ENCODE measurements around the gene MAGEA12. TPM values are rescaled to one million over a fixed set of nuclear protein-coding genes. Genes with fewer than 3 reads are reported as not detected.
"Not testable (repeated sequence)": the region's sequence is repeated elsewhere in the genome, so short reads cannot be mapped to it uniquely, and the experiment has no call there.

MAGEA12 gene
- total RNA-seq, 1 donor from 2014 or later, result not detected

GRCh38 chrX:152766562-152766961 is 33.0 kb downstream of the MAGEA12 start:
- not testable (repeated sequence) for H3K27me3 ChIP-seq (ENCODE audit: control insufficient read depth in 3 of 3, insufficient read depth in 3 of 3, low read length in 3 of 3); H3K9ac ChIP-seq (ENCODE audit: low read depth in 1 of 3, low read length in 3 of 3); H3K4me1 ChIP-seq (ENCODE audit: control insufficient read depth in 3 of 3, insufficient read depth in 3 of 3, low read length in 3 of 3); H3K36me3 ChIP-seq (ENCODE audit: control insufficient read depth in 3 of 3, insufficient read depth in 3 of 3, low read length in 3 of 3); H3K27ac ChIP-seq (ENCODE audit: low read depth, low read length); H3K9me3 ChIP-seq (ENCODE audit: control insufficient read depth in 3 of 3, low read length in 3 of 3); H3K4me3 ChIP-seq (ENCODE audit: low read length in 3 of 3)

- not testable (repeated sequence) for H3K9me3 ChIP-seq (ENCODE audit: control insufficient read depth in 3 of 3, low read length in 3 of 3); H3K27me3 ChIP-seq (ENCODE audit: control insufficient read depth in 3 of 3, insufficient read depth in 3 of 3, low read length in 3 of 3); H3K36me3 ChIP-seq (ENCODE audit: control insufficient read depth in 3 of 3, insufficient read depth in 3 of 3, low read length in 3 of 3); H3K4me1 ChIP-seq (ENCODE audit: control insufficient read depth in 3 of 3, insufficient read depth in 3 of 3, low read length in 3 of 3); H3K9ac ChIP-seq (ENCODE audit: low read depth in 1 of 3, low read length in 3 of 3); H3K27ac ChIP-seq (ENCODE audit: low read depth, low read length); H3K4me3 ChIP-seq (ENCODE audit: low read length in 3 of 3)
Measured at GRCh38 chrX:152769549-152770289, 36.2 kb downstream of the MAGEA12 start, which contains the start of gene MAGEA6. MAGEA6 (minus strand) TSS chrX:152769689; CDS start chrX:152767650, 2,039 bp downstream.

- not testable (repeated sequence) for H3K27ac ChIP-seq (ENCODE audit: low read depth, low read length); H3K36me3 ChIP-seq (ENCODE audit: control insufficient read depth in 3 of 3, insufficient read depth in 3 of 3, low read length in 3 of 3); H3K27me3 ChIP-seq (ENCODE audit: control insufficient read depth in 3 of 3, insufficient read depth in 3 of 3, low read length in 3 of 3); H3K9ac ChIP-seq (ENCODE audit: low read depth in 1 of 3, low read length in 3 of 3); H3K9me3 ChIP-seq (ENCODE audit: control insufficient read depth in 3 of 3, low read length in 3 of 3); H3K4me3 ChIP-seq (ENCODE audit: low read length in 3 of 3); H3K4me1 ChIP-seq (ENCODE audit: control insufficient read depth in 3 of 3, insufficient read depth in 3 of 3, low read length in 3 of 3)
Measured at GRCh38 chrX:152787062-152787461, 53.5 kb downstream of the MAGEA12 start.

Other genes starting within 250 kb of the MAGEA12 start
- gene GABRQ, start 95.9 kb upstream of the MAGEA12 start, total RNA-seq, result 0.52 TPM
- not detected for gene MAGEA3, start 35.0 kb upstream of the MAGEA12 start, total RNA-seq
- gene CSAG2, start 24.5 kb upstream of the MAGEA12 start, total RNA-seq, result not detected
- gene MAGEA2B, start 19.1 kb upstream of the MAGEA12 start, total RNA-seq, result not detected
- gene CSAG1, start within 50 bp of the MAGEA12 start, total RNA-seq, result not detected
- gene MAGEA2, start 20.1 kb downstream of the MAGEA12 start, total RNA-seq, result not detected
- gene CSAG3, start 25.5 kb downstream of the MAGEA12 start, total RNA-seq, result not detected
- not detected for gene MAGEA6, start 35.9 kb downstream of the MAGEA12 start, total RNA-seq
- gene CETN2, start 97.0 kb downstream of the MAGEA12 start, total RNA-seq, result 22.4 TPM
- gene NSDHL, start 97.3 kb downstream of the MAGEA12 start, total RNA-seq, result 10.4 TPM
- gene ZNF185, start 164.3 kb downstream of the MAGEA12 start, total RNA-seq, result 6.8 TPM